HEK293 (cell line): ENCODE data around the gene ANGPT4.

ENCODE experiments used
- CTCF ChIA-PET: fragments of 350-600 bp; formaldehyde crosslinking; extraction: SDS; loops from one replicate; lab custom pipeline; 2021; ENCODE audit warnings: antibody characterized with exemption; lab: Yijun Ruan, JAX
- POLR2A ChIA-PET: fragments of 300-600 bp; formaldehyde crosslinking; extraction: SDS; loops from one replicate; lab custom pipeline; 2020; ENCODE audit warnings: antibody characterized with exemption, inconsistent platforms; lab: Yijun Ruan, JAX
- H3K27ac ChIP-seq: fragments of 200-500 bp; sonication (Bioruptor generic); 2 replicates; pipeline ENCODE4 v1.5.1; 2014; ENCODE audit warnings: low read depth, low read length, control low read depth, inconsistent platforms; ENCODE audit errors: extremely low read depth
- H3K36me3 ChIP-seq, 2 experiments: fragments of 200-500 bp in 1 of 2; sonication (Bioruptor generic) in 1 of 2; 1 replicate in 1 of 2; 2 replicates in 1 of 2; pipeline ENCODE4 v1.5.1; 2014 to 2017; ENCODE audit warnings: inconsistent platforms in 2 of 2, low read length in 2 of 2; ENCODE audit not compliant: control insufficient read depth in 2 of 2, insufficient read depth in 1 of 2
- H3K4me1 ChIP-seq: fragments of 200-500 bp; sonication (Bioruptor generic); 2 replicates; pipeline ENCODE4 v1.5.1; 2014; ENCODE audit warnings: mild to moderate bottlenecking, low read length, inconsistent platforms; ENCODE audit not compliant: control insufficient read depth, insufficient read depth
- H3K4me3 ChIP-seq: 2 replicates; pipeline ENCODE4 v1.5.1; 2011; ENCODE audit warnings: low read depth, mild to moderate bottlenecking, control low read depth, low read length, moderate library complexity
- H3K9me3 ChIP-seq: fragments of 200-500 bp; sonication (Bioruptor generic); 2 replicates; pipeline ENCODE4 v1.5.1; 2014; ENCODE audit warnings: low read depth, low read length, inconsistent platforms; ENCODE audit not compliant: control insufficient read depth, insufficient read depth
- GLI4 ChIP-seq: fragments of 450-650 bp; formaldehyde crosslinking; IDR thresholded peaks from 2 replicates; pipeline ENCODE4 v1.5.1; 2016; ENCODE audit warnings: missing biosample characterization, missing genetic modification characterization
- GLIS2 ChIP-seq: fragments of 450-650 bp; formaldehyde crosslinking; IDR thresholded peaks from 2 replicates; pipeline ENCODE4 v1.5.1; 2016; ENCODE audit warnings: missing biosample characterization, missing genetic modification characterization
- KLF9 ChIP-seq: fragments of 450-650 bp; formaldehyde crosslinking; IDR thresholded peaks from 2 replicates; pipeline ENCODE4 v1.5.1; 2016; ENCODE audit warnings: missing biosample characterization, missing genetic modification characterization, low read depth
- MYNN ChIP-seq: fragments of 450-650 bp; formaldehyde crosslinking; IDR thresholded peaks from 2 replicates; pipeline ENCODE4 v1.5.1; 2016; ENCODE audit warnings: missing biosample characterization, missing genetic modification characterization, borderline replicate concordance
- PRDM1 ChIP-seq: fragments of 450-650 bp; formaldehyde crosslinking; IDR thresholded peaks from 2 replicates; pipeline ENCODE4; 2016; ENCODE audit warnings: missing biosample characterization, missing genetic modification characterization
- REPIN1 ChIP-seq: fragments of 450-650 bp; formaldehyde crosslinking; IDR thresholded peaks from 2 replicates; pipeline ENCODE4 v1.5.1; 2017; ENCODE audit warnings: missing biosample characterization, missing genetic modification characterization, low read depth
- SETDB1 ChIP-seq: IDR thresholded peaks from one replicate; pipeline ENCODE4 v1.6.1; 2017; ENCODE audit warnings: mild to moderate bottlenecking, low read length, moderate library complexity, mixed read lengths; ENCODE audit not compliant: insufficient read length
- SP3 ChIP-seq: fragments of 450-650 bp; formaldehyde crosslinking; IDR thresholded peaks from 2 replicates; pipeline ENCODE4 v1.5.1; 2016; ENCODE audit warnings: missing biosample characterization, missing genetic modification characterization
- SP7 ChIP-seq: fragments of 450-650 bp; formaldehyde crosslinking; IDR thresholded peaks from 2 replicates; pipeline ENCODE4 v1.5.1; 2016; ENCODE audit warnings: missing biosample characterization, missing genetic modification characterization
- TRIM28 ChIP-seq: IDR thresholded peaks from 2 replicates; pipeline ENCODE4 v1.6.1; 2011; ENCODE audit warnings: low read length, control low read depth, borderline replicate concordance
- YY2 ChIP-seq: fragments of 450-650 bp; formaldehyde crosslinking; IDR thresholded peaks from 2 replicates; pipeline ENCODE4 v1.5.1; 2016; ENCODE audit warnings: missing biosample characterization, missing genetic modification characterization
- ZBTB8A ChIP-seq: fragments of 450-650 bp; formaldehyde crosslinking; IDR thresholded peaks from 2 replicates; pipeline ENCODE4 v1.5.1; 2016; ENCODE audit warnings: missing biosample characterization, missing genetic modification characterization
- ZFHX2 ChIP-seq: fragments of 450-650 bp; formaldehyde crosslinking; conservative IDR thresholded peaks from 2 replicates; pipeline ENCODE4 v1.5.1; 2016; ENCODE audit warnings: missing biosample characterization, missing genetic modification characterization
- ZNF155 ChIP-seq: fragments of 450-650 bp; formaldehyde crosslinking; IDR thresholded peaks from 2 replicates; pipeline ENCODE4 v1.5.1; 2016; ENCODE audit warnings: missing biosample characterization, missing genetic modification characterization
- ZNF169 ChIP-seq: fragments of 450-650 bp; formaldehyde crosslinking; IDR thresholded peaks from 2 replicates; pipeline ENCODE4 v1.5.1; 2016; ENCODE audit warnings: missing biosample characterization, missing genetic modification characterization
- ZNF221 ChIP-seq: fragments of 450-650 bp; formaldehyde crosslinking; IDR thresholded peaks from 2 replicates; pipeline ENCODE4 v1.5.1; 2017; ENCODE audit warnings: missing biosample characterization, missing genetic modification characterization, borderline replicate concordance
- ZNF239 ChIP-seq: fragments of 450-650 bp; formaldehyde crosslinking; IDR thresholded peaks from 2 replicates; pipeline ENCODE4 v1.5.1; 2016; ENCODE audit warnings: missing biosample characterization, missing genetic modification characterization
- ZNF341 ChIP-seq: fragments of 450-650 bp; formaldehyde crosslinking; IDR thresholded peaks from 2 replicates; pipeline ENCODE4; 2016; ENCODE audit warnings: low read depth, missing biosample characterization, missing genetic modification characterization
- ZNF423 ChIP-seq: fragments of 450-650 bp; formaldehyde crosslinking; IDR thresholded peaks from 2 replicates; pipeline ENCODE4 v1.5.1; 2016; ENCODE audit warnings: missing biosample characterization, missing genetic modification characterization
- ZNF645 ChIP-seq: fragments of 450-650 bp; formaldehyde crosslinking; IDR thresholded peaks from 2 replicates; pipeline ENCODE4; 2016; ENCODE audit warnings: missing biosample characterization, missing genetic modification characterization
- ZNF658 ChIP-seq: fragments of 450-650 bp; formaldehyde crosslinking; IDR thresholded peaks from 2 replicates; pipeline ENCODE4; 2016; ENCODE audit warnings: missing biosample characterization, missing genetic modification characterization
- ZNF660 ChIP-seq: fragments of 450-650 bp; IDR thresholded peaks from 2 replicates; pipeline ENCODE4 v1.5.1; 2018; ENCODE audit warnings: missing biosample characterization, mild to moderate bottlenecking, missing genetic modification characterization
- ZNF777 ChIP-seq: fragments of 450-650 bp; formaldehyde crosslinking; IDR thresholded peaks from 2 replicates; pipeline ENCODE4 v1.5.1; 2017; ENCODE audit warnings: missing biosample characterization, missing genetic modification characterization, borderline replicate concordance
- TF ChIP-seq, protein P1 (sequence below): fragments of 450-650 bp; formaldehyde crosslinking; IDR thresholded peaks from 2 replicates; pipeline ENCODE4 v1.5.1; 2016; ENCODE audit warnings: missing biosample characterization, missing genetic modification characterization

Gene ANGPT4

DNA sequence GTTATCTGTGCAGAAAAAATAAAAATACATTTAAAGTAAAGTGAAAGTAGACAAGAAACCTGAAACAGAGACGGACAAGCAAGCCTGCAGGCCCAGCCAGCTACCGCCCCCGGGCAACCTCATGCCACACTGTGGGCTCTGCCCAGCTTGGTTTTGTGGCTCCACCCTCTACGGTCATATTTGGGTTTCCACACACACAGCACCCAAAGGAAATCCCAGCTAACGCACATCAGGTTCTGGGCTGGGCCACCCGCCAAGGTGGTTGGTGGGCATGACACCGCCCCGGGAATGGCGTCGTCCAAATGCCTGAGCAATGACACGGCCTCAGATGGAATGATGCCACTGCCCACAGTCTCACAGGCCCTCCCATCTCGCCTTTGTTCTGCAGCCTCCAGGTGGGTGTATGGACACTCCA is 59.8 kb downstream of the ANGPT4 start (continued):
- TF ChIP-seq TRIM28: no peak
- no peak for TF ChIP-seq REPIN1 (tag by site-specific recombination)
- TF ChIP-seq, protein P1, sequence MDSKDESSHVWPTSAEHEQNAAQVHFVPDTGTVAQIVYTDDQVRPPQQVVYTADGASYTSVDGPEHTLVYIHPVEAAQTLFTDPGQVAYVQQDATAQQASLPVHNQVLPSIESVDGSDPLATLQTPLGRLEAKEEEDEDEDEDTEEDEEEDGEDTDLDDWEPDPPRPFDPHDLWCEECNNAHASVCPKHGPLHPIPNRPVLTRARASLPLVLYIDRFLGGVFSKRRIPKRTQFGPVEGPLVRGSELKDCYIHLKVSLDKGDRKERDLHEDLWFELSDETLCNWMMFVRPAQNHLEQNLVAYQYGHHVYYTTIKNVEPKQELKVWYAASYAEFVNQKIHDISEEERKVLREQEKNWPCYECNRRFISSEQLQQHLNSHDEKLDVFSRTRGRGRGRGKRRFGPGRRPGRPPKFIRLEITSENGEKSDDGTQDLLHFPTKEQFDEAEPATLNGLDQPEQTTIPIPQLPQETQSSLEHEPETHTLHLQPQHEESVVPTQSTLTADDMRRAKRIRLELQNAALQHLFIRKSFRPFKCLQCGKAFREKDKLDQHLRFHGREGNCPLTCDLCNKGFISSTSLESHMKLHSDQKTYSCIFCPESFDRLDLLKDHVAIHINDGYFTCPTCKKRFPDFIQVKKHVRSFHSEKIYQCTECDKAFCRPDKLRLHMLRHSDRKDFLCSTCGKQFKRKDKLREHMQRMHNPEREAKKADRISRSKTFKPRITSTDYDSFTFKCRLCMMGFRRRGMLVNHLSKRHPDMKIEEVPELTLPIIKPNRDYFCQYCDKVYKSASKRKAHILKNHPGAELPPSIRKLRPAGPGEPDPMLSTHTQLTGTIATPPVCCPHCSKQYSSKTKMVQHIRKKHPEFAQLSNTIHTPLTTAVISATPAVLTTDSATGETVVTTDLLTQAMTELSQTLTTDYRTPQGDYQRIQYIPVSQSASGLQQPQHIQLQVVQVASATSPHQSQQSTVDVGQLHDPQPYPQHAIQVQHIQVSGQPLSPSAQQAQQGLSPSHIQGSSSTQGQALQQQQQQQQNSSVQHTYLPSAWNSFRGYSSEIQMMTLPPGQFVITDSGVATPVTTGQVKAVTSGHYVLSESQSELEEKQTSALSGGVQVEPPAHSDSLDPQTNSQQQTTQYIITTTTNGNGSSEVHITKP: peak; percentile 97
- TF ChIP-seq GLIS2 (tag by site-specific recombination): no peak
- TF ChIP-seq SP7 (tag by site-specific recombination): peak; percentile 51; the same call in 1 of the 2 replicates
- no peak for TF ChIP-seq SETDB1
- TF ChIP-seq SP3 (tag by site-specific recombination): 0 out of 2 replicates have a peak, but pooled peaks have one; percentile 22

DNA sequence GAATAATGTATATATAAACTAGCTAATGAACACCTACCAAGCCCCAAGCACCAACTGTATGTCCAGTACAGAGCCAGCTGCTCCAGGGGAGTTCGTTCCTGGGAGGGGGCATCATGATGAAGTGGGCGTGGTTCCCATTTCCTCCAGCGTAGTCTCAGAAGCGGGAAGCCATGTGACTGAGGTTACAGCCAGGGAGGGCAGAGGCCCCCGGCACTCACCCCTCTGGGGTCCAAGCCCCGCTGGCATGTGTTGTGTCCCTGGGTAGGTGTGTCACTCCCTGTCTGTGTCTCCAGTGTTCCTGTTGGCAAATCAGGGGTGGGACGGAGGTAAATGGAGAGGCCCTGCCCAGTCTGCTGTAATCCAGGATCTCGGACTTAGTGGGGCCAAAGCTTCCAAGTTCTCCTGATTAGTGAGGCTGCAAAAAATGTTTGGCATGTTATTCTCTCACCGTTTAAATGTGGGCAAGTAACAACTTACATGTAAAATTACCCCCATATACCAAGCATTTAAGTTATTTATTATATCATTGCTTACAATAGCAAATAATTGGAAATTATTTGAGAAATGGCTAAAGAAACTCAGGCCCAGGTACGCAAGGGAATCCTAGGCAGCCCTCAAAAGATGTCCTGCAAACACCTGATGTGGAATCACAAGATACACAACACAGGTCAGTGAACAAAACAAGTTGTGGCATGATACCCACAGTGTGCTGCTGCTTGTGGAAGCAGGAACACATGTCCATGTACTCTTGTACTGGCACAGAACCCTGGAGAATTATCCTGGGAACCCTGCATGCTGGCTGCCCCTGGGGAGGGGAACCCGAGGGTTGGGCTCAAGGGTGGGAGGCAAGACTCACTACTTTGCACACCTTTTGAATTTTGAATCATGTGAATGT is 60.4 kb downstream of the ANGPT4 start:
- TF ChIP-seq YY2: no peak
- TF ChIP-seq KLF9 (tag by site-specific recombination): peak; percentile 25; the same call in 1 of the 2 replicates
- no peak overlapping the region for H3K27ac ChIP-seq
- CTCF ChIA-PET: no interaction called here
- no peaks in the 10 kb centered on the region for H3K4me1 ChIP-seq
- H3K9me3 ChIP-seq: no peaks in the 10 kb centered on the region
- POLR2A ChIA-PET: no interaction called here
- no peaks in the 10 kb centered on the region for H3K36me3 ChIP-seq
- no peak overlapping the region for H3K4me3 ChIP-seq

GRCh38 chr20:854601-855000 is 61.5 kb downstream of the ANGPT4 start:
- ChIA-PET CTCF (no interaction called here), POLR2A (no interaction called here)
- no peaks in the 10 kb centered on the region for H3K9me3 ChIP-seq
- H3K36me3 ChIP-seq: no peaks in the 10 kb centered on the region
- no peaks in the 10 kb centered on the region for H3K4me1 ChIP-seq
- H3K4me3 ChIP-seq: no peak overlapping the region
- no peak for TF ChIP-seq ZNF155
- no peak for TF ChIP-seq ZNF239 (tag by site-specific recombination)
- no peak for TF ChIP-seq PRDM1
- no peak for TF ChIP-seq ZNF169 (tag by site-specific recombination)
- no peak for TF ChIP-seq ZNF777
- TF ChIP-seq ZBTB8A: no peak
- no peak for TF ChIP-seq ZNF221 (tag by site-specific recombination)
- no peak for TF ChIP-seq GLI4 (tag by site-specific recombination)
- TF ChIP-seq ZNF423 (tag by site-specific recombination): no peak
- TF ChIP-seq ZNF341: no peak
- no peak for TF ChIP-seq ZFHX2 (tag by site-specific recombination)
- no peak for TF ChIP-seq ZNF660
- TF ChIP-seq ZNF658 (tag by site-specific recombination): no peak
- no peak for TF ChIP-seq MYNN (tag by site-specific recombination)
- no peak for TF ChIP-seq ZNF645 (tag by site-specific recombination)
- TF ChIP-seq, all 188 proteins: peak for 0
- H3K27ac ChIP-seq: no peak overlapping the region
